GM12872 (cell line): ENCODE data around the gene C9orf85.

ENCODE experiments used
- TF ChIP-seq, protein P1 (sequence below): IDR thresholded peaks from 3 replicates; pipeline ENCODE4 v1.5.1; 2011; ENCODE audit warnings: low read depth, mild to moderate bottlenecking, low read length, moderate library complexity; ENCODE audit not compliant: insufficient read depth

The C9orf85 gene

GRCh38 chr9:71879644-71880174 is 31.7 kb upstream of the C9orf85 start:
- TF ChIP-seq, protein P1, sequence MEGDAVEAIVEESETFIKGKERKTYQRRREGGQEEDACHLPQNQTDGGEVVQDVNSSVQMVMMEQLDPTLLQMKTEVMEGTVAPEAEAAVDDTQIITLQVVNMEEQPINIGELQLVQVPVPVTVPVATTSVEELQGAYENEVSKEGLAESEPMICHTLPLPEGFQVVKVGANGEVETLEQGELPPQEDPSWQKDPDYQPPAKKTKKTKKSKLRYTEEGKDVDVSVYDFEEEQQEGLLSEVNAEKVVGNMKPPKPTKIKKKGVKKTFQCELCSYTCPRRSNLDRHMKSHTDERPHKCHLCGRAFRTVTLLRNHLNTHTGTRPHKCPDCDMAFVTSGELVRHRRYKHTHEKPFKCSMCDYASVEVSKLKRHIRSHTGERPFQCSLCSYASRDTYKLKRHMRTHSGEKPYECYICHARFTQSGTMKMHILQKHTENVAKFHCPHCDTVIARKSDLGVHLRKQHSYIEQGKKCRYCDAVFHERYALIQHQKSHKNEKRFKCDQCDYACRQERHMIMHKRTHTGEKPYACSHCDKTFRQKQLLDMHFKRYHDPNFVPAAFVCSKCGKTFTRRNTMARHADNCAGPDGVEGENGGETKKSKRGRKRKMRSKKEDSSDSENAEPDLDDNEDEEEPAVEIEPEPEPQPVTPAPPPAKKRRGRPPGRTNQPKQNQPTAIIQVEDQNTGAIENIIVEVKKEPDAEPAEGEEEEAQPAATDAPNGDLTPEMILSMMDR = no peak

DNA sequence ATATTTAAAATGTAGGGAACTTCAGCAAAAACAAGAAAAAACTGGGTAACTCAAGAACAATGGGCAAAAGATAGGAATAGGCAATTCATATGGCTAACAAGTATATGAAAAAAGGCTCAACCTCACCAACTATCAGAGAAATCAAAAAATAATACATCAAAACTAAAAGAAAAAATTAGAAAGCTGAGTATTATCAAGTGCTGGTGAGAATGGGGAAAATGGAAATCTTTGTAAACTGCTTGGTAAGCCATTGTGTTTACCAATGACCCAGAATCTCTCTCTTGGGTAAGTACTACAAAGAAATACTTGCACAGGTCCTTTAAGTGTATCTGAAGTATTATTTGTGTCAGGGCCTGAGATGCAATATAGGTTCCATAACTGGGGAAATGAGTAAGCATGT is 27.4 kb upstream of the C9orf85 start:
- TF ChIP-seq, protein P1 = no peak

DNA sequence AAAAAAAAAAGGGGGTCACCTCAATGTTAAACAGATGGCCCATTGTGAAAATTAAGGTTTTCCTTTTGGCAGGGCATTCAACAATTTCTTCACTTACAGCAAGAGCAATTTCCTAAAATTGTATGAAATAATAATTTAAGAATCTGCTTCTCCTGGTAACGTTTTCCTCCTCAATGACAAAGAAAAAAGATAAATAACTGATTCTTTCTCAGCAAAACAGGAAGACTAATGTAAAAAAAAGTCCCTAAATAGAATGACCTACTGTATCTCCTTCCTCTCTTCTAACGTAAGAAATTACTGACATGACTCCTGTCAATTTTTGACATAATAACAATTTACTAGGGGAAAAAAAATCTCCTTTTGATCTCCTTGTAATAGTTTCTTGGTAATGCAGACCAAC is 26.0 kb upstream of the C9orf85 start:
- TF ChIP-seq, protein P1 = no peak

DNA sequence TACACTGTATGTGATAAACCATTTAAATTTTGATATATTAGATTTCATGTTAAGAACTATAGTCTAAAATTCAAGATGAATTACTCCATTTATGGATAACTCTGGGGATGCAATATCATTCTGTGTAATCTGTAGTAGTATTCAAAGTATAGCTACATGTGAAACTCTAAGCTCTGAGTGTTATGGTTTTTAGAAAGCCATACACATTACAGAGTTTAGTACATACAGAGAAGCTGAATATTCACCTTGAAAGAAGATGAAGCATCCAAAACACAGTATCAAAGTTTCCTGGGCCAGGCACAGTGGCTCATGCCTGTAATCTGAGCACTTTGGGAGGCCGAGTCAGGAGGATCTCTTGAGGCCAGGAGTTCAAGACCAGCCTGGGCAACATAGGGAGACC is 25.4 kb upstream of the C9orf85 start:
- TF ChIP-seq, protein P1 = no peak

GRCh38 chr9:71886541-71886940 is 24.9 kb upstream of the C9orf85 start:
- TF ChIP-seq, protein P1 = no peak

DNA sequence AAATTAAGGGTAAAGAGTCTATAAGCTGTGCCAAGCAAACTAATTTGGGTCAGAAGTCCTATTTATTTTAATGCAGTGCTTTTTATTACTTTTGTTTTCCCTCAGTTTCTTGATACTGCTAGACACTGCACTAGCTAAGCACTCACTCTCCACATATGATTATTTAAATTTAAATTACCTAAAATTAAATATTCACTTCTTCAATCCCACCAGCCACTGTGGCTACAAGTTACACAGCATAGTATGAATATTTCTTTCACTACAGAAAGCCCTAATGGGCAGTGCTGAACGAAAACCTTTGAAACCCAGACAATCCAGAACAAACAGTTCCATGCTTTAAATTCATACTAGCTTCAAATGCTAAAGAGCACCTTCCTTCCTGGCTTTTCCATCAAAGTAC is 24.1 kb upstream of the C9orf85 start:
- TF ChIP-seq, protein P1 = no peak

DNA sequence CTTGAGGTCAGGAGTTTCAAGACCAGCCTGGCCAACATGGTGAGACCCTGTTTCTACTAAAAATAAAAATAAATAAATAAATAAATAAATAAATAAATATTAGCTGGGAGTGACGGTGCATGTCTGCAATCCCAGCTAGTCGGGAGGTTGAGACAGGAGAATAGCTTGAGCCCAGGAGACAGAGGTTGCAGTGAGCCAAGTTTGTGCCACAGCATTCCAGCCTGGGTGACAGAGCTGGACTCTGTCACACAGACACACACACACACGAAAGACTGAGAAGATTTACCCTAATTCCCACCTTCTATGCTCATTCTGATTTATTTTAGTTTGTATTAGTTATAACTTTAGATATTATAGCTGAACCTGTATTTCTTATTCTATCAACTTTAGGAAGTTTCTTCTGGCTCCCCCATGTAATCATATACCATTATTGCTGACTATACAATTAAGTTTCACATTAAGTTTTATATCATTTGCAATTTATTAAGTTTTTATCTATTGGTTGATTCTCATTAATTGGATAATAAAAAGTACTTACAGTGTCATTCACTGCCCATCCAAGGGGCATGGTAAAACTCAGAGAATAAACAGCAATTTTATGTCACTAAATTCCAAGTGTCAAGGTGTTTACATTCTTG is 21.3 kb upstream of the C9orf85 start:
- TF ChIP-seq, protein P1 = no peak
